NCI-H2081 treated with DMSO at 0.1 percent for 48 hours (cell line): ENCODE results near the gene MADCAM1.

Experiments used
- DNase-seq: peaks from one replicate; lab custom pipeline; 2025; lab: John Stamatoyannopoulos, UW

Gene MADCAM1

GRCh38 chr19:532561-533363 lies 36.5 kb downstream of the MADCAM1 start:
- no peak for DNase-seq

- no peak for DNase-seq
Measured at GRCh38 chr19:533364-534058, 37.2 kb downstream of the MADCAM1 start.

GRCh38 chr19:534088-534487 lies 37.8 kb downstream of the MADCAM1 start:
- no peak for DNase-seq

GRCh38 chr19:535017-535835 lies 38.9 kb downstream of the MADCAM1 start:
- DNase-seq, result no peak

GRCh38 chr19:536031-536880 lies 40.0 kb downstream of the MADCAM1 start:
- no peak for DNase-seq

GRCh38 chr19:536881-537404 lies 40.7 kb downstream of the MADCAM1 start:
- no peak for DNase-seq

- DNase-seq, result no peak
Measured at GRCh38 chr19:538641-539428, 42.5 kb downstream of the MADCAM1 start.

GRCh38 chr19:539429-540030 lies 43.2 kb downstream of the MADCAM1 start:
- no peak for DNase-seq

- DNase-seq, result no peak
Measured at GRCh38 chr19:540867-541637, 44.8 kb downstream of the MADCAM1 start.

GRCh38 chr19:541699-542098 lies 45.4 kb downstream of the MADCAM1 start:
- DNase-seq, result no peak

- no peak for DNase-seq
Measured at GRCh38 chr19:542173-542866, 46.0 kb downstream of the MADCAM1 start.

GRCh38 chr19:543910-544608 lies 47.8 kb downstream of the MADCAM1 start, which contains the start of gene GZMM:
Gene GZMM (plus strand): TSS chr19:544053. CDS start chr19:544072, 19 bp downstream.
- no peak for DNase-seq

GRCh38 chr19:547117-547516 lies 50.8 kb downstream of the MADCAM1 start:
- no peak for DNase-seq

- no peak for DNase-seq
Measured at GRCh38 chr19:547836-548720, 51.8 kb downstream of the MADCAM1 start.

GRCh38 chr19:548886-549830 lies 52.9 kb downstream of the MADCAM1 start:
- no peak for DNase-seq

GRCh38 chr19:554817-555216 lies 58.5 kb downstream of the MADCAM1 start:
- DNase-seq, result no peak
